Brain pericyte (primary cell): Measurements from ENCODE around the gene PYDC1.
"Not testable (repeated sequence)": the region's sequence is repeated elsewhere in the genome, so short reads cannot be mapped to it uniquely, and the experiment has no call there.

ENCODE experiments used
- DNase-seq: peaks from one replicate; pipeline ENCODE4 v3.0.0-alpha.2; 2012; ENCODE audit warnings: low read depth, low spot score

PYDC1 gene

DNA sequence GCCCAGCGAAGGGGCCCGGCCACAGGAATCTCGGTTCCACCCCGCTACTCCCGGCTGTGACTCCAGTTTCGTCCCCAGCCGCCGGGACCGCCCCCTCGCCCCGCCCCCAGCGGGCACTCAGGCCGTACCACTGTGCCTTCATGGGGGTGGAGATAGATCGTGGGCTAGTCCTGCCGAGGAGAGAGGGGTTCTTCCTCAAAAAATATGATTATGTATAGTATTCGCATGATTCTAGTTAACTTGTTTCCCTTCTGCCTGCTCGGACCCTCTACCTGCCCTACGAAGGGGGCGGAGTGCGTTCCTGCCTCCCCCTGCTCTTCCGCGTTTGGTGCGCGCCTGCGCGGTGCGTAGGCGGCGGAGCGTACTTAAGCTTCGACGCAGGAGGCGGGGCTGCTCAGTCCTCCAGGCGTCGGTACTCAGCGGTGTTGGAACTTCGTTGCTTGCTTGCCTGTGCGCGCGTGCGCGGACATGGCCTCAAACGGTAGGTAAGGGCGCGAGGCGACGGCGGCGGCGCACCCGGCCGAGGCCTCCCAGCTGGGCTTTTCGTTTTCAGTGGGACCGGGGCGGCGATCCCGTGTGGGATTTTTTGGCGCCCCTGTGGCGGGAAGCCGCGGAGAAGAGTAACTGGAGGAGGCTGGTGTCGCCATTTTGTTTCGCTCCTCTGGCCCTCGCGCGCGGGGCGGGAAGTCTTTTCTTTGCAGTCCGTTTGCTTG lies 37.0 kb downstream of the PYDC1 start, which contains the start of gene FUS:
Gene FUS (plus strand): TSS at position 393 of the 713 bp plus-strand sequence. CDS start 76 bp downstream, at position 469.
- DNase-seq: peak; percentile 89

- DNase-seq: no peak
Measured at GRCh38 chr16:31179219-31179746, 37.7 kb downstream of the PYDC1 start.

GRCh38 chr16:31177136-31177535 lies 39.8 kb downstream of the PYDC1 start:
- no peak for DNase-seq

GRCh38 chr16:31170048-31170447 lies 46.9 kb downstream of the PYDC1 start:
- not testable (repeated sequence) for DNase-seq

DNA sequence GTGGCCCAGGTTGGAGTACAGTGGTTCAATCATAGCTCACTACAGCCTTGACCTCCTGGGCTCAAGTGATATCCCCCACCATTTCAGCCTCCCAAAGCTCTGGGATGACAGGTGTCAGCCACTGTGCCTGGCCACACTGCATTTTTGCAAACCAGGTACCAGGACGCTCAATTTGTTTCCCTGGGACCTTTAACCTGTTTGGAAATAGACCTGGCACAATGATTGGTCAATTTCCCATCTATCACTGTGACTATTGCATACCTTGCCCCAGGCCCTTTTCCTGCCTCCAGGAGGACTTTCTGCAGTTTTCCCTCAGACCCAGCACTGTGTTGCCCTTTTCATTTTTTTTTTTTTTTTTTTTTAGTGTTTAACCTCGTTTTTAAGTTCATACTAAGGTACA lies 48.1 kb downstream of the PYDC1 start:
- no peak for DNase-seq

DNA sequence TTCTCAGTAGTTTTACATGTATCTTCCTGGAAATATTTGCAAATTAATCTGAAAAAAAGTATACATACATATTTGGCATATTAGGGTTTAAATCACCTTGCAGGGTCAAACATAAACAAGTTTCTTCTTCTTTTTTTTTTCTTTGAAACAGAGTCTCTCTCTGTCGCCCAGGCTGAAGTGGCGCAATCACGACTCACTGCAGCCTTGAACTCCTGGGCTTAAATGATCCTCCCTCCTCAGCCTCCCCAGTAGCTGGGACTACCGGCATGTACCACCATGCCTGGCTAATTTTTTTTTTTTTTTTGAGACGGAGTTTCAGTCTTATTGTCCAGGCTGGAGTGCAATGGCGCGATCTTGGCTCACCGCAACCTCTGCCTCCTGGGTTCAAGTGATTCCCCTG lies 49.6 kb downstream of the PYDC1 start:
- no peak for DNase-seq
